NCI-H748 treated with DMSO at 0.1 percent for 48 hours (cell line): ENCODE results near the gene CFAP100.
A peak's percentile ranks its signal among the peaks of the same experiment; 100 is the strongest.

Experiments used
- DNase-seq: peaks from one replicate; lab custom pipeline; 2025; lab: John Stamatoyannopoulos, UW

Gene CFAP100

DNA sequence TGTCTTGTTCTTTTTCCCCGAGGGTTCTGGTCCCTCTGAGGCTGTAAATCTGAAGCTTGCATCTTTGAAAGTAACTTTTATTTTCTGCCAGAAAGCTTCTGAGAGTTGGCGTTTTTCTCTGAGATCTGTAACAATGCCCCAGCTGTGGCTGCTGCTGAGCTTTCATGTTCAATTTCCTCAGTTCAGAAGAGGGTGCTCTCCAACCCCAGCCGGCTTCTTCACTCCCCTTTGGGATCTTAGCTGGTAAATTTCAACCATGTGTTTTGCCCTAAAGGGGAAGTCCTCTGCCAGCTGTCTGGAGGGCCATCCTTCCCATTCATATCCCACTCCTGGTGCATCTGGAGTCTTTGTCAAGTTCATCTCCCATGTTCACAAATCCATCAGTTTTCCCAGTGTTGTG, 18.3 kb upstream of the CFAP100 start:
- DNase-seq = no peak

DNA sequence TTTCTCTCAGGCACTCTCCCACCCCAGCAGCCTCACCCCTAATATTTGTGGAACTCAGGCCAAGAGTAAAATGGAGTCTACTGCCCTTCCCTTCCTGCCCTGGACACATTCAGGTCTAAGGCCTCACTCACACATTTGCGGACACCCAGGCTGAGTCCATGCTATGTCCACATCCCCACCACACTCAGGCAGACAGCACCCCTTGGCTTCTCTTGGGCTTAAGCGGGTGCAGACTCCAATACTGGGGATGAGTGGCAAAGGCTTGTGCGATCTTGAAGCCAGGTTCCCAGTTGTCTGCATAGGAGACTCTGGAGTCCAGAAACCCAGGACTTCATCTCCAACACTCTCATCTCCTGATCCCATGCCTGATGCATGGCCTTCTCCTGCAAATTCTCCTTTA, 17.5 kb upstream of the CFAP100 start:
- no peak for DNase-seq

DNA sequence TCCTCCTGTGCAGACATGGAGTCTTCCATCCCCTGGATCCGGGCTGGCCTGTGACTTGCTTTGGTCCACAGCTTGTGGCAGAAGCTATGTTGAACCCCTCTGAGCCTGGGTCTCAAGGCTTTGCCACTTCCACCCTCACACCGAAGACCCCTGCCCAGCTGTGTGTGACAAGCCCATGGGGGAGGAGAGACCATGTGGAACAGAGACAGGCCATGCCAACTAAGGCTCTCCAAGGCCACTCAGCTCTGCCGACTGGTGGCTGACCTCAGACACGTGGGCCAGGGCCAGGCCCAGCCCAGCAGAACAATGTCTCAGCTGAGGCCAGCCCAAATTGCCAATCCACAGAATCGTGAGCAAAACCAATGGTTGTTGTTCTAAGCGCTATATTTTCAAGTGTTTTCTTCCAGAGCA, 16.4 kb upstream of the CFAP100 start:
- DNase-seq = no peak

DNA sequence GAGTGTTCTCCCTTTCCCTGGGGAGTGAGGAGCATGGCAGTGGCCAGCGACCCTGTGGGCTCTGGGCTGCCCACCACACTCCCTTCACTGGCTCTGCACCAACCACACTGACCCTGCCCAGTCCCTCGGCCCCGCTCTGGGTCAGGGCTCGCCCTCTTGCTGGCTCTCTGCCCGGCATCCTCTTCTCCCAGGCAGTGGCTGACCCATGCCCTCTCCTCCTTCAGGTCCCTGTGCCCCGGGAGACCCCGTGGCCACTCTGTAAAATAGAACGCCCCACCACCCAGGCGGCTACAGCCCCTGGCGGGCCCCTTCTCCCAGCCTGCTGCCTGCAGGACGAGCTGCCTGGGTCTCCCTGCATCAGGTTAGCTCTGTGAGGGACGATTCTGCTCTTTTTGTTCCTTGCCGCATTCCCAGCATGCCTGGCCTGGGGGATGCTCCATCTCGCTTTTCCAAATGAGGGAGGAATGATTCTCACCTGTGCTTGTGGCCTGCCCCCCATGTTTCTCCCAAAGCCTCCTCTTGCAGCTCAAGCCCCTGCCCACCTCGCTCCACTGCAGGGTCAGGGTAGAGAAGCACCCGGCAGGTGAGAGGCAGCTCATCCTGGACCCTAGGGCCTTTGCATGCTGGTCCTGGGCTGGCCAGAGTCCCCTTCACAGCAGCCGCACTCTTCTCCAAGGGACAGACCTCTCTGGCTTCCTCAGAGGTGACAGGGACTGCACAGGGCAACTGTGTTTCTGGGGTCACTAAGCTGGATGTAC, 14.5 kb upstream of the CFAP100 start:
- DNase-seq = no peak

DNA sequence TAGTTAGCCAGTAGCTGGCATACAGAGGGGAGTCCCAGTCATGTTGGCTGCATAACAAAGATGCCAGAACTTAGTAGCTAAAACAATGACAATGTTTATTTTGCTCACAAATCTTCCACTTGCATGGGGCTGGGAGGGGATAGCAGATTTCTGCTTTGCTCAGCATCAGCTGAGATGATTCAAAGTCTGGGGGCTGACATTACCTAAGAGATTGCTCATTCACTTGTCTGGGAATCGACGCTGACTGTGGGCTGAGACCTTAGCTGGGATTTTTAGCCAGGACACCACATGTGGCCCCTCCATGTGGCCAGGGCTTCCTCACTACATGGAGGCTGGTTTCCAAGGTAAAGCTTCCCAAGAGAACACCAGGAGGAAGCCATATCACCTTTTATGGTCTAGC, 12.7 kb upstream of the CFAP100 start:
- no peak for DNase-seq

DNA sequence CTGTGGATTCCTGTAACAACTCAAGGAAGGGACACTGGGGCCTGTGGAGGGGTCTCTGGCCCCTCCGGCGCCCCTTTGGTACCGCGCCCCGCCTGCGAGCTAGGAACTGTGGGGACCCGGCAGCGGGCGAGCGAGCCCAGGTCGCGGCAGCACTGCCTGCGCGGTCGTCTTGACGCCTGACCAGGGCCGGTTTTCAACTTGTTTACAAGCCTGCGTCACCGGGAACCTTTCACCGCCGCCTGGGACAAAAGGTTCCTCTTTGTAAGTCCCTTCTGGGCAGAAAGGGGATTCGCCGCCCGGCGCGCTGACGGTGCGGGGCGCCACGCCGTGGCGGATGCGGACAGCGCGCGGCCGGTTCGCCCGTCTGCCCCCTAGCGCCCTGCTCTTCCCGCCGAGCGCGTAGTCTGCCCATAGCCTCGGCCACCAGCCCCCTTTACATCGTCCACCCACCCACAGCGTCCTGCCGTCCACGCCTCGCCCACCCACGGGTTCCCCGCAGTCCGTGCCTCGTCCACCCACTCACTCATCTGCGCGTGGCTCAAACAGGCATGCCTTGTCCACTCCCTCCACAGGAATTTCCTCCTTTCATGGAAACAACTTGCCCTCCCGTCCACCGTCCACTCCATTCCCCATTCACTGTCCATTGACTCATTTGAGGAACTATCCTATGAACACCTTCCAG, 5.5 kb upstream of the CFAP100 start:
- peak; percentile 37 for DNase-seq

DNA sequence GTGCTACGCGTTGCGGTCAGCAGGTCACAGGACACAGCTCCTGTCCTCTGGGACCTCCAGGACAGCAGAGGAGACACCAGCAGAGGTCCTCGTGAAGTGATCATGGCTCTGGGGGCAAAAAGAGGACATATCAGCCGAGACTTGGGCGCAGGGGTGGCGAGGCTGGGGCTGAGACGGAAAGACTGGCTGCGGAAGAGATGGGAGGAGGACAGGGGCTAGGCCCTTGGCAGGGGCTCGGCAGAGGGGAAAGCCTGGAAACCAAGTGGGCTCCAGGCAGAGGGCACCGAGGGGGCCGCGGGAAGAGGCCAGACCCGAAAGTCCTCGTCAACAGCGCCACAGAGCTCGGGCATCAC, 4.9 kb upstream of the CFAP100 start:
- no peak for DNase-seq

DNA sequence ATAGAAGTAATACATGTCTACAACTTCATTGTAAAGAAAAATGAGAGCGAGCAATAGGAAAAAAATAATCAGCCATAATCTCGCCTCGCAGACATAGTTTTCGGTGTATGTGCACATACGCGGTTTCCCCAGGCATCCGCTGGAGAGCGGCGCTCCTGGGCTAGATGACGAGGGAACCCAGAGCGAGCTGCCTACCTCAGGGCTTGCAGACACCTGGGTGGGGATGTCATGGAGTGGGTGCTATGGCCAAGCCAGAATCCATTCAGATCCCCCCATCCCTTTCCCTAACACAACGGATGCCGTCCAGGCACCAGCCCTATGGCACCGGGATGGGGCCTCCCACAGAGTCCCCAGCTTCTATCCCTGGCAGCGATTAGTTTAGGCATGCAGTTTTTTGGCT, 4.5 kb upstream of the CFAP100 start:
- no peak for DNase-seq

DNA sequence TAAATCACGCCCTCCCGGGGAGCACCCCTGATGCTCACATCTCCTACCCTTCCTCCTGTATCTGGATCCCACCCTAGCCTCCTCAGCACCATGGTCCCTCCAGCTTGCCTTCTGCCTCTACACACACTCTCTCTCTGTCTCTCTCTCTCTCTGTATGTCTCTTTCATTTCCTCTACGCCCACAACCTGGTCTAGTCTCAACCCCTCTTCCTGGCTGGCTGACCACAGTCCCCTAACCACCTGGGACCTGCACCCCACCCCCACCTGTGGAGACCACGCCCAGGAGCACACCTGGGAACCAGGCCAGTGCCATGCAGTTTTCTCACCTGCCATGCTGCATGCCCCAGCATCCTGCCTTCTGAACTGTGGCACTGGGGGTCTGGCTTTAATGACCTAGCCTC, 4.0 kb upstream of the CFAP100 start:
- no peak for DNase-seq

DNA sequence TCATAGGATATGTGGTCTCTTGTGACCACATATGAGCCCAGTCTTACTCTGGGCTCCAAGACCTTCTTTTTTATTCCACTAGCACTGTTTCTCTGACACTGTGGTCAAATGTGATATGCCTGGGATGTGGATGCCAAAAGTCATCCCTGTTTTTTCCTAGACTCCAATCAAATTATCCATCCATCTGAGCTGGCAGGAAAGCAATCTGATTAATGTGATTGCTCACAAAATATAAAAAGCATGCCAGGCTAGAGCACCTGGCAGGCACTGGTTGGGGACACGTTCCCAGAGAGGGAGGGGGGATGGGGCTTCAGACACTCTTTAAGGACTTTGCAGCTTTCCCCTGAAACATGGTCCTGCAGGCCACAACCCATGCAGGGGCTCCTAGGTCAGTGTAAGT, 3.1 kb upstream of the CFAP100 start:
- no peak for DNase-seq

DNA sequence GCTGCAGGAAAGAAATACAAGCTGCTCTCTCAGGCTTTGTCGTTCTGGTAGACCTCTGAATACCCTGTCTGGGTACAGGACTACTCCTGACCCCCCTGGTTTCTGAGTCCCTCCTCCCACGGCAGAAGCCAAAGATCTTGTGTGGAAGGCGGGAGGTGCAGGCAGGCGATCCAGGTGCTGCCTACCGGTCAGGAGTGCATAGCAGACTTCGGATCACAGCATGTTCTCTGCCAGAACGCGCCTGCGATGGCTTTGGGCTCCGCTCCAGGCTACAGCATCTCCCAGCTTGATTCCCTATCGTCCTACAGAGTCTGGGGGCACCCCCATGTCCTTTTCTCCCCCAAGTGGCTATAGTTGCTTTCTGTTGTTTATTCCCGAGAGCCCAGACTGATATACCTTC, 2.5 kb upstream of the CFAP100 start:
- DNase-seq = no peak

DNA sequence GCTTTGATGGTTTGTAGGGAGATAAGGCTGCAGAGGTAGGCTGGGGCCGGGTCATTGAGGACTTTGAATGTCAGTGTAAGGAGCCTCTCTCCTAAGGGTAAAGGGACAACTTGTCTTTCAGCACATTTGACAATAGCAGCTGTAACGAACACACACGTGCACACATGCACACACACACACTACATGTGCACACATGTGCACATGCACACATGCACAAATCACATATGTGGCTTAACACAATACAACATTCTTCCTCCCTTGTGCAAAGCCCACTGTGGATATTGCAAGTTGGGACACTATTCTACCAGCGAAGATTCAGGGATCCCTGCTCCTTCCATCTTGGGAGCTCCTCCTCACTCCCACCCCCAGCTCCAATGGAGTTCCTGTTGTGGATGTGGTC, 1.1 kb upstream of the CFAP100 start:
- no peak for DNase-seq

DNA sequence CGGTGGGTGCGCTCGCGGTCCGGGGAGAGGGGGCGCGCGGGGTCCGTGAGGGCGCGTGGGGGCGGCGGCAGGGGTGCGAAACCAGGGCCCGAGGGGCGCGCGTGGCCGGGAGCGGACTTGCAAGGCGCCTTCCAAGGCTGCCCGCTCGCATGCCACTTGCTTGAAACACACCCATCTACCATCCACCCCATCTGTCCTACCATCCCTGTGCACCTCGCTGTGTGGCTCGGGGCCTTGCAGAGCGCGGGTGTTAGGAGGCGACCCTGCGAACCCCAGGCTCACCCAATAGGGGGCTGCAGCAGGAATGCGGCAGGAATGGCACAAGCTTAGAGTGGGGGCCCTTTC, 240 bp downstream of the CFAP100 start:
- DNase-seq = no peak

DNA sequence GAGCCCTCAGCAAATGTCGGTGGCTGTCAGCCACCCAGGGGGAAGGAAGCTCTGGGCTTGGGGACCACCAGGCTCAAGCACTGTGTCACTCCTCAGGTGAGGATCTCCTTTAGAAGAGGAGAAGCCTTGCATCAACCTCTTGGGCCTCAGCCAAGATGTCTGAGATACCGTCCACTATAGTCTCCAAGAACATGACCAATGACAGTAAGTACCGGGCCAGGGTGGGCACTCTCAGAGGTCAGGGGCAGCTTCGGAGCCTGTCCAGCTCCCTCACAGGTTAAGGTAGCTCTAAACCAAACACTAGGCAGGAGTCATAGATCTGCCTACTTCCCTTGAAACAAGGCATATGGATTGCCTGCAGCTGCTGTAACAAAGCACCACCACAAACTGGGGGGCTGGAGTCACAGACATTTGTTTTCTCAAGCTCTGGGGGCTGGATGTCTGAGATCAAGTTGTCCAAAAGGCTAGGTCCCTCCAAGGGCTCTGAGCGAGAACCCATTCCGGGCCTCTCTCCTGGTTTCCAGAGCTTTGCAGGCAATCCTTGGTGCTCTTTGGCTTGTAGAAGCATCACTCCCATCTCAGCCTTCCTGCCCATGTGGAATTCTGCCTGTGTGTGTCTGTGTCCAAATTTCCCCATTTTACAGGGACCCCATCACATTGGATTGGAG, 1.3 kb downstream of the CFAP100 start:
- no peak for DNase-seq

DNA sequence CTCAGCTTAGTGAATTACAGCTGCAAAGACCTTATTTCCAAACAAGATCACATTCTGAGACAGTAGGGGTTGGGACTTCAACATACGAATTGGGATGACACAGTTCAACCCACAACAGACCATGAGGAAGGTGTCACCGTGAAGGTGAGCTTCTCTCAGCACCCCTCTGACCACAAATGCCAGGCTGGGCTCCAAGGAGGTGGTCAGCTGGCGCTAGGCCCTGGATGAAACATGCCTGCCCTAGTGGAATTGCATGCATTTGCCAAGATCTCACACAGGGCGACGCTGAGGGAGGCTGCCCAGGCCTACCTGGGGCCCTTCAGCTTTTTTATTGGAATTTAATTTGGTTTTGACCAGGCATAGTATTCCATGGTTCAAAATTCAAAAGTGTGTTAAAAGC, 1.8 kb downstream of the CFAP100 start:
- DNase-seq = no peak

DNA sequence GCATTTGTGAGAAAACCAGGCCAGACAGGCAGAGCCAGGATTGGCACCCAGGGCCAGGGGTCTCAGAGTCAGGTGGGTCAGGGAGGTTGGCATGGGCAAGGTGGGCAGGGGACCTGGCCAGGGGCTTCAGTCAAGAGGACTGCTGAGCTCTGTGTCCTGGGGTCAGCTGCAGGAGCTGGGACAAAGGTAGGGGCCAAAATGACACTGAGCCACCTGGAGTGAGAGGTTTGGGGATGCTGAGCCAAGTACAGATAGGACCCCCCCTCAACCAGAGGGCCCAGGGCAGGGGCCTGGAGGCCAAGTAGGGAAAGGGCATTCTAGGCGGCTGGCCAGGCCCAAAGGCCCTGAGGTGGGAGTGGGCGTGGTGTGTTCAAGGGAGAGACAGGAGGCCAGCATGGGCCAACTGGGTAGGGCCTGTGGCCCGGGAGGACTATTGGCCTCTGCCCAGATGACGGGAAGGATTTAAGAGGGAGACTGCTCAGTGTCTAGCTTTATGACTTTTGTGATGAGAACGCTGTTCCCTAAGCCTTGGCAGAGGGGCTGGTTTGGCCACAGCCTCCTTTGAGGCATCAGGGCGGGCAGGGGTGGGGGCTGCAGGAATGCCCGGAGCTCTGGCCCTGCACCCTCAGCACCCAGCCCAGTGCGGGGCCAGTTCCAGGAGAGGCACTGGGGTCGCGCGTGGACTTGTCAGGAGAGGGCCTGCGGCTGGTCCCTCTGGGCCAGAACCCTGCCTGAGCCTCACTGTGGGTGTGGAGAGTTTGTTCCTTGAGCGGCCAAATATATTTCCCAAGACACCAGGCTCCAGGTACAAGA, 3.1 kb downstream of the CFAP100 start:
- DNase-seq = no peak

DNA sequence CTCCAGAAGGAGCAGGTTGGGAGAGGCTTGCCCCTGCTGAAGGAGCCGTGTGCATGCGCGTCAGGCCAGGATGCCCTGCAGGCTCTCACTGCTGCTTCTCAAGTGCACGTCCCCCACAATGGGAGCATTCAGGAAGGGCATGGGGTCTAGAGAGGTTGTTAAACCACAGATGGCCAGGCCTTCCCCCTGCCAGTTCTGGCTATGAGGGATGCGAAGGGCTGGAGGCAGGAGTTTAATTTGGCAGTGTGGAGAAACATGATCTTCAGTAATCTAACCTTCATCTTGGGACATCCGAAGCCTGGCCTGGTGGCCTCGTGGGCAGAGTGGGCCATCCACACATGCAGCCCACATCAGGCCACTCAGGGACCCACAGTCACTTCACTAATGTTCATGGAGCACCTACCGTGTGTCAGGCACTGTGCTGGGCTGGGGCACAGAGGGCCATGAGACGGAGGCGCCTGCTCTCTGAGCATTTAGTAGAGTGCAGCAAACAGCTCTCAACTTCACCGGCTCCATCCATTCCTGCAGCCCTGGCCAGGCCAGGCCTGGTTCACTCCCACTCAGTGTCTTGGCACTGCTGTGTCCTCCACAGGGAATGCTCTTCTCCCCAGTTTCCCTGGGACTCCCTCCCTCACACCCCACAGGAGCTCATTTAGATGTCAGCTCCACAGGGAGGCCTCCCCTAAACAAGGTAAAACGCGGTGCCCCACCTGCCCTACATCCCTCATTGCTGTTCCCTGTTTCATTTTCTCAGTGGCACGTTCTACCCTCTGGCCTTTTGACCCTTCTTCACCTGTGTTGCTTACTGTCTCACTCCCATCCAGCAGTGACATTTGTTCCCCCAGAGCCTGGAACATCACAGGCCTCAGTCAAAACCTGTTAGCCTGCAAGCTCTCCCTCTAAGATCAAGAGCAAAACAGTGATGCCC, 4.0 kb downstream of the CFAP100 start:
- DNase-seq = no peak

DNA sequence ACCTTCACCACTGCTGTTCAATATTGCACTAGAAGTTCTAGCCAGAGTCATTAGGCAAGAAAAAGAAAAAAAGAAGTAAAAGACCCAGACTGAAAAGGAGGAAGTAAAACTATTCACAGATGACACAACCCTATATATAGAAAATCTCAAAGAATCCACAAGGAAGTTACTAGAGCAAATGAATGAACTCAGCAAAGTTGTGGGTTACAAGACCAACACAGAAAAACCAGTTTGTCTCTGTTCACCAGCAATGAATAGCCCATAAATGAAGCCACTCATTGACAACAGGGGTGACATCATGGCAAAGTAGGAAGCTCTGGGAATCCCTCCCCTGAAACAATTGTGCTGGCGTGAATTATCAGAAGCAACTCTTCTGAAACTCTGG, 4.6 kb downstream of the CFAP100 start:
- DNase-seq = no peak

DNA sequence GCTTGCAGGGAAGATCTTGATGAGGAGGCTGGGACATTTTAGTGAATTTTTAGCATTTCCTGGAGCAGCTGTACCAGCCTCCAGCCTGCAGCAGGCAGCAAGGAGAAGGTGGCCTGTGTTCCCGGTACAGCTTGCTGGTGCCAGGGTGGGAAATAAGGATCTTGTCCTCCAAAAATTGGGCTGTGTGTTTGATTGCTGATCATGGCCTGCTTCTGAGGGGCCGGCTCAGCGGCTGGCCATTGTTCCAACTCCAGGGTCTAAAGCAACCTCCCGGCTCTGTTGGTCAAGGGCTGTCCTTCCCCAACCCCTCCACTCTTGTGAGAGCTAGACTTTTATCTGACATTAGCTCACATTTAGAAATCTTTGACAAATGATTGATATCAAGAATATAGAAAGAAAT, 5.0 kb downstream of the CFAP100 start:
- no peak for DNase-seq

DNA sequence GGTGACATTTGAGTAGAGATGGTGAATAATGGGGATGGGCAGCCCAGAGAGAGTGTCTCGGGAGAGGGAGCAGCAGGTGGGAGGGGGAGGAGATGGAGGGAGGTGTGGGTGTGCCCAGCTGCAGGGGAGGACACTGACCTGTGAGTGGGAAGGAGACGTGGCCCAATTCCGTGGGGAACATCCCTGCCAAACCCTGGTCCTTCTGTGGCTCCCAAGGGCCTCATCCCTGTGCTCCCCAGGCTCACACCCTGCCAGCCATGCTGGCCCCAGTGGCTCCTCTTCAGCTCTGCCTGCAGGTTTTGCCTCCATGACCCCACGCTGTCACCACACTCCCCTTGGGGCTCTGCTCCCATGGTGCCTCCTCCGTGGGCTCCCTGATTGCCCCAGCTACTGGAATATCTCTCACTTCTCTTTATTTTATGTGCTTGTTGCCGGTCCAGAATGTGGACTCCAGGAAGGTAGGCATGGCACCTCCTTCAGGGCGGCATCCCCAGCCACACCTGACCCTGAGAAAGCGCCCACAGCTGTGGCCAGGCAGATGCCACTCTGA, 7.0 kb downstream of the CFAP100 start:
- no peak for DNase-seq

DNA sequence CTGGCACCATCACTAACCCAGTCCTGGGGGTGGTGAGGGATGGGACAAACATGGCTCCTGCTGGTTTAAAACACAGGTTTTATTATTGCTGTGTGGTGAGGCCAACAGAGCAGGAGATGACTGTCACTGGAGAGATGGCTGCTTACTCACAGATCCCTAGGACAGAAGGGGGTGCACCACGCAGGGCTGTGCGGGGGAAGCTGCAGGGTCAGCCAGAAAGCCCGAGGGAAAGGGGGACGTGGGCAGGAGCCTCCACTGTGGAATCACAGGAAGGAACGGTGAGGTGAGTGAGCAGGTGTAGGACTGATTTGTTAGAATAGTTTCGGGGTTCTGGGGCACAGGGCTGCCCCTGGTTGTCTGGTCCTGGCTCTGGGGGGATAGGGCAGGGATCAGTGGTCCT, 7.5 kb downstream of the CFAP100 start:
- no peak for DNase-seq
